A549 treated with CpdA at 1 μM for 4 hours (cell line): Measurements from ENCODE around the gene LXN. TPM values are rescaled to one million over a fixed set of nuclear protein-coding genes. Genes with fewer than 3 reads are reported as not detected.

ENCODE experiments used
- total RNA-seq: library from RNA; stranded (reverse); fragments of 200-300 nt; extraction: Qiagen RNA extraction; gene quantifications from 5 replicates; pipeline ENCODE4 v1.2.3, GENCODE V29; 2022; ENCODE audit warnings: low read depth

The LXN gene
- total RNA-seq = 64.5 to 96.3 TPM (median 73.2 TPM) in 5 replicates

GRCh38 chr3:158672215-158673176 lies at the start of gene LXN:
TSS of gene LXN (minus strand) at chr3:158672648. CDS start at chr3:158672478, 170 bp downstream.

GRCh38 chr3:158644345-158644908 lies 28.0 kb downstream of the LXN start, which contains the start of gene GFM1:
TSS of gene GFM1 (plus strand) at chr3:158644527. CDS start at chr3:158644635, 108 bp downstream.

Other genes with a start within 250 kb of the LXN start
- gene MLF1, start 101.5 kb downstream of the LXN start, total RNA-seq = 20.6 to 27.3 TPM (median 24.1 TPM) in 5 replicates
- 40.0 to 74.3 TPM (median 44.1 TPM) in 5 replicates for gene GFM1, start 28.1 kb downstream of the LXN start, total RNA-seq
- 7.2 to 11.1 TPM (median 9.1 TPM) in 5 replicates for gene RARRES1, start 59.8 kb upstream of the LXN start, total RNA-seq
- gene MFSD1, start 129.4 kb upstream of the LXN start, total RNA-seq = 42.6 to 56.1 TPM (median 51.1 TPM) in 5 replicates